GM19438 (cell line): ENCODE data around the gene MMP25.

Source experiments
- ATAC-seq: cut with Tn5 transposase; IDR thresholded peaks from one replicate; pipeline ENCODE4 v1.9.1; 2021; ENCODE audit warnings: low read depth; ENCODE audit not compliant: unreplicated experiment

Gene MMP25

DNA sequence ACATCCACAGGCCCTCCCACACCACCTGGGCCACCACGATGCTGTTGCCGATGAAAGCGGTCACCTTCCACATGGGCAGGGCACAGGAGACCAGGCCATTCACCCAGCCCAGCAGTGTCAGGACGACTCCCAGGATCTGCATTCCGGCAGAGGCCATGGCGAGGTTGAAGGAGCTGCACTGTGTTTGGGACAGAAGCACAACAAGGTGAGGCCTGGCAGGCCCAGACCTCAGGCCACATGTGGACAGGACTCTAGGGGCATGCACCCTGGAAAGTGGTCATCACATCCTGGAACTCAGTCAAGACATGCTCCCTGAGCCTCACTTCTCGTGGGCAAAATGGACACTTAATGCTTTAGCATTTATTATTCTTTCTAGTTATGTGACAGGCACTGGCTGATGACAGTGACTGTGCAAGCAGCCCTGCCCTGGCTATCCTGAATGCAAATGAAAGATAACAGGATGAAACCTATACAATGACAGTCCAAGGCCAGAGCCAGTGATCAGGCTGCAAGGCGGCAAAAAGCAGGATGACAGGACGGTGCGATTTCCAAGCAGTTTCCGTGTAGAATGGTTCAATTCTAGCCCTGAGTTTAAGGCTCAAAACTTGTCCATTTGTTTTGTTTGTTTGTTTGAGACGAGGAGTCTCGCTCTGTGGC, 30.4 kb upstream of the MMP25 start:
- no peak for ATAC-seq

DNA sequence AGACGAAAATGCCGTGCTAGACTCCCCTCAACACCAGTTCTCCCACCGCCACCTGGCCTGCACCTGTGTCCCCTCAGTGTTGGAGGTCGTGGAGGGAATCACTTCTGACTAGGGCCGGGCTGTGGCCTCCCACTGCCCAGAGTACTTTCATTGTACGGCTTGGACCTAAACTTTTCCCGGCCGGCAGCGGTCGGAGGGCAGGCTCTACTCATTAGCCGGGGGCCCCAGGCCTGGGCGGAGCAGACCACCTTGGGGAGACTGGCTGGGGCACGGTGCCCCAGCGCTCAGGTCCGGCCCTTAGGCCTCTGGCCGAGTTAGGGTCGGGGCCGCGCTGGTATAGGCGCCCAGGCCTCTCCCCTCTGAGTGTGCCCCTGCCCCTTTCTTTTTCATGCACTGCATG, 29.0 kb upstream of the MMP25 start:
- ATAC-seq = no peak

DNA sequence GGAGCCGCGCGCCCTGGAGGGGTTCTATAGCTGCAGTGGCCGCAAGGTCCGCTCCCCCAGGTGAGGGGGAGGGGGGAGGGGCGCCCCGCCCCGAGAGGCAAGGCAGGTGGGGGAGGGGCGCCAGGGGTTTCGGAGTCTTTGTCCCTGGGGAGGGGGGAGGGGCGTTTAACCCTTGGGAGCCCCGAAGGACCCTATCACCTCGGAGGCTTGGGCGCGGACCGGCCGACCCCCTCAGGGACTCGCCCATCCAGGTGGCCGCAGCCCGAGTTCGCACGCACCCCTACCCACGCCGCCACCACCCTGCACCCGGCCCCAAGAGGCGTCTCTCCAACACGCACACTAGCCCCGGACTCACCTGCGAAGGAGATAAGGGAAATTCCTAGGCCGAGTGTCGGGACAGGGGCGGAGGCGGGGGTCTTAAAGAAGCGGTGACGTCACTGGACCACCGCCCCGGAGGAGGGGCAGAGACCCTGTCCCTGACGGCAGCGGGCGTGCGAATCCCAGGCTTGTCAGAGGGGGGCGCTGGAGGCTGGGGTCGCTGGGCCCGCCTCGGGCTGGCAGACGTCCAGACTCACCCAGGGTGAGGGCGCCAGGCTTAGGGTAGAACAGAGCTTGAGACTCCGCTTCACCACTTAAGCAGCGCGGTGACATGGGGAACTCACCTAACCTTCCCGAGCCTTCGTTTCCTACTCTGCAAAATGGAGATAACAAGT, 28.4 kb upstream of the MMP25 start, which contains the start of gene CLDN6:
Gene CLDN6 (minus strand): TSS at position 390 of the 713 bp plus-strand sequence. CDS start 2,162 bp downstream, outside the sequence.
- no peak for ATAC-seq

DNA sequence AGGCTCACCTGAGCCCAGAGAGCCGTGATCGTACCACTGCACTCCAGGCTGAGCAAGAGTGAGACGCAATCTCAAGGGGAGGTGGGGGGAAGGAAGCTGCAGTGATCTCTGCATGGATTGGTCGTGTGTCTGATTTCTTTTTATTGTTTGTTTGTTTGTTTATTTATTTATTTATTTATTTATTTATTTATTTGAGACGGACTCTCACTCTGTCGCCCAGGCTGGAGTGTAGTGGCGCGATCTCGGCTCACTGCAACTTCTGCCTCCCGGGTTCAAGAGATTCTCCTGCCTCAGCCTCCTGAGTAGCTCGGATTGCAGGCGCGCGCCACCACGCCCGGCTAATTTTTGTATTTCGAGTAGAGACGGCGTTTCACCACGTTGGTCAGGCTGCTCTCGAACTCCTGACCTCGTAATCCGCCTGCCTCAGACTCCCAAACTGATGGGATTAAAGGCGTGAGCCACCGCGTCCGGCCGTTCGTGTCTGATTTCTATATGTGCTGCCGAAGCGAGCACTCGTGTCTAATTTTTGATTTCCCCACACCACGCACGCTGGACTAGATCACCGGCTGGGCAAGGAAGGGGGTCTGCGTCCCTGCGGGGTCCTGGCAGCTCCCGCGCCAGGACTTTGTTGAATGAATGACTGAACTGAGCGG, 26.6 kb upstream of the MMP25 start:
- ATAC-seq = no peak

- ATAC-seq = no peak
Measured at GRCh38 chr16:3020247-3020603, 26.1 kb upstream of the MMP25 start, which contains the start of gene TNFRSF12A. Gene TNFRSF12A, plus strand, starts transcription at chr16:3020368. Its CDS starts 30 bp downstream, at chr16:3020398.

DNA sequence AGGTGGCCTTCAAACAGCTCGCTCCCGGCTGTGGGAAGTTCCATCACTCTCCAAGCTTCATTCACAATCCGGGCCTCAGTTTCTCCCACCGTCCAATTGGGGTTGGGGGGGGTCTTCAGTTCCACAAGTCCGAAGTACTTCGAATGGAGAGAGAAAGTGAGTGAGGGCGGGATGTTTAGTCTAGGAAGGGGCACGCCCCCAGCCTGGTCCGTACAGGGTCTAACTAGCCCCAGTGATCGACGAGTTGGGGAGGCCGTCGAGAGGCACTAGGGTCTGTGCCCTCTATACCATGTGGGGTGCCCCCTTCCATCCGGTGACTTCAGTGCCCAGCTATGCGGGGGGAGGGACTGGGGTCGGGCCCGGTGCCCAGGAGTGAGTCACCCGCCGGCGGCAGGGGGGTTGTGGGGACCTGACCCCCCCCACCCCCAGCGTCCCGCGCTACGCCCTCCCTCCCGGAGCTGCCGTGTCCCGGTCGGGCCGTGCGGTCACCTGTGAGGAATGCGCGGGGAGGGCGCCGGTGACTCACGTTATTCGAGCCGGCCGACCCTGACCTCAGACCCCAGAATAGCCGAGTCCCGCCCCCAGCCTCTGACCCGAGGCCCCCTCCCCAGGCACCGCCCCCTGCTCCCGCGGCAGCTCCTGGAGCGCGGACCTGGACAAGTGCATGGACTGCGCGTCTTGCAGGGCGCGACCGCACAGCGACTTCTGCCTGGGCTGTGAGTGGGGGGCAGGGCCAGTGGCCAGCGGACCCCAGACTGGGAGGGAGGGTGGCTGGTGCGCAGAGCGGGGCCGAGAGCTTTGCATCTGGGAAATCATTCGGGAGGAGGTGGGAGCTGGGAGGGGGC, 25.5 kb upstream of the MMP25 start:
- no peak for ATAC-seq

DNA sequence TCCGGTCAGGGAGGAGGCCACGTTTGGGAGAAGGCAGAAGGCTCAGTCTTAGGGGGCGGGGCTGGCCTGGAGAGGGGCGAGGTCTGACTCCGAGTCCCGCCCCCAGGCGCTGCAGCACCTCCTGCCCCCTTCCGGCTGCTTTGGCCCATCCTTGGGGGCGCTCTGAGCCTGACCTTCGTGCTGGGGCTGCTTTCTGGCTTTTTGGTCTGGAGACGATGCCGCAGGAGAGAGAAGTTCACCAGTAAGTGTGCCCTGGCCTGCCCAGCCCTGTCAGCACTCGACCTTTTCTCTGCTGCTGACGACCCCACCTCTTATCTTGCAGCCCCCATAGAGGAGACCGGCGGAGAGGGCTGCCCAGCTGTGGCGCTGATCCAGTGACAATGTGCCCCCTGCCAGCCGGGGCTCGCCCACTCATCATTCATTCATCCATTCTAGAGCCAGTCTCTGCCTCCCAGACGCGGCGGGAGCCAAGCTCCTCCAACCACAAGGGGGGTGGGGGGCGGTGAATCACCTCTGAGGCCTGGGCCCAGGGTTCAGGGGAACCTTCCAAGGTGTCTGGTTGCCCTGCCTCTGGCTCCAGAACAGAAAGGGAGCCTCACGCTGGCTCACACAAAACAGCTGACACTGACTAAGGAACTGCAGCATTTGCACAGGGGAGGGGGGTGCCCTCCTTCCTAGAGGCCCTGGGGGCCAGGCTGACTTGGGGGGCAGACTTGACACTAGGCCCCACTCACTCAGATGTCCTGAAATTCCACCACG, 24.7 kb upstream of the MMP25 start:
- no peak for ATAC-seq

GRCh38 chr16:3022208-3022683, 24.1 kb upstream of the MMP25 start:
- ATAC-seq = no peak

- ATAC-seq = no peak
Measured at GRCh38 chr16:3022684-3023414, 23.5 kb upstream of the MMP25 start.

GRCh38 chr16:3023415-3023668, 23.0 kb upstream of the MMP25 start:
- ATAC-seq = no peak

- ATAC-seq = peak; percentile 61
Measured at GRCh38 chr16:3023669-3024478, 22.5 kb upstream of the MMP25 start, which contains the start of the genes HCFC1R1 and THOC6. Gene HCFC1R1, minus strand, starts transcription at chr16:3023942. Its CDS starts 1 bp downstream, at chr16:3023941. Gene THOC6, plus strand, starts transcription at chr16:3024035. Its CDS starts 292 bp downstream, at chr16:3024327.

DNA sequence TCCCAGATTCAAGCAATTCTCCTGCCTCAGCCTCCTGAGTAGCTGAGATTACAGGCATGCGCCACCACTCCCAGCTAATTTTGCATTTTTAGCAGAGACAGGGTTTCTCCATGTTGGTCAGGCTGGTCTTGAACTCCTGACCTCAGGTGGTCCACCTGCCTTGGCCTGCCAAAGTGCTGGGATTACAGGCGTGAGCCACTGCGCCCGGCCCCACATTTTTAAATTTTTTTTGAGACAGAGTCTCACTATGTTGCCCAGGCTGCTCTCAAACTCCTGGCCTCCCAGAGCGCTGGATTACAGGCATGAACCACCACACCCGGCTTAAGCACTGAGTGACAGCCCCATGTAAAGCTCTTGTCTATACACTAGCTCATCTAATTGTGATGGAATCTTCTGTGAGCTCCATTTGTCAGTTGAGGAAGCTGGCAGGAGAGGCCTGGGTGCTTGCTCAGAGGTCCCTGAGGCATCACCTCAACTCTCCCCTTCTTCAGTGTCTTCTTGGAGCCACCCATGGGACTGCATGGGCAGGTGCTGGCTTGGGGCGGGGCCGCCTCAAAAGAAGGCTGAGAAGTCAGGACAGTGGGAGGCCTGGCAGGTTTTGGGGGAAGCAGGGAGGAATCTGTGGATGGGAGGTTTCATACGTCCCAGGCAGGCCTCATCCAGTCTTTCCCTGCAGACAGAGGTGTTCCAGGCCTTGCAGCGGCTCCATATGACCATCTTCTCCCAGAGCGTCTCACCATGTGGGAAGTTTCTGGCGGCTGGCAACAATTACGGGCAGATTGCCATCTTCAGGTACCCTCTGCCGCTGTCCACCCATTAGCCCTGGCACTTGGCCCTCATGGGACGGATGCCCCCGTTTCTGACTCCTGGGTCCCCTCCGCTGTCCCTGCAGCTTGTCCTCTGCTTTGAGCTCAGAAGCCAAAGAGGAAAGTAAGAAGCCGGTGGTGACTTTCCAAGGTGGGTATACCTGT, 21.0 kb upstream of the MMP25 start:
- no peak for ATAC-seq

DNA sequence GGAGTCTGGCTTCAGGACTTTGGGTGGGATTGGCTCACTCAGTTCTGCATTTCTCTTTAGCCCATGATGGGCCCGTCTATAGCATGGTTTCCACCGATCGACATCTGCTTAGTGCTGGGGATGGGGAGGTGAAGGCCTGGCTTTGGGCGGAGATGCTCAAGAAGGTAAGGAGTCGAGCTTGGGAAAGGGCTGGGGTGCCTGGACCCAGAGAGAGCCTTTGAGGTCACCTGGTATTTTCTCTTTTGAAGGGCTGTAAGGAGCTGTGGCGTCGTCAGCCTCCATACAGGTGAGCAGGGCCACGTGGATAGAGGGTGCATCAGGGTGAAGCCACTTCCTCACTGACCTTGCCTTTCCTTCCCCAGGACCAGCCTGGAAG, 20.4 kb upstream of the MMP25 start:
- ATAC-seq = no peak

DNA sequence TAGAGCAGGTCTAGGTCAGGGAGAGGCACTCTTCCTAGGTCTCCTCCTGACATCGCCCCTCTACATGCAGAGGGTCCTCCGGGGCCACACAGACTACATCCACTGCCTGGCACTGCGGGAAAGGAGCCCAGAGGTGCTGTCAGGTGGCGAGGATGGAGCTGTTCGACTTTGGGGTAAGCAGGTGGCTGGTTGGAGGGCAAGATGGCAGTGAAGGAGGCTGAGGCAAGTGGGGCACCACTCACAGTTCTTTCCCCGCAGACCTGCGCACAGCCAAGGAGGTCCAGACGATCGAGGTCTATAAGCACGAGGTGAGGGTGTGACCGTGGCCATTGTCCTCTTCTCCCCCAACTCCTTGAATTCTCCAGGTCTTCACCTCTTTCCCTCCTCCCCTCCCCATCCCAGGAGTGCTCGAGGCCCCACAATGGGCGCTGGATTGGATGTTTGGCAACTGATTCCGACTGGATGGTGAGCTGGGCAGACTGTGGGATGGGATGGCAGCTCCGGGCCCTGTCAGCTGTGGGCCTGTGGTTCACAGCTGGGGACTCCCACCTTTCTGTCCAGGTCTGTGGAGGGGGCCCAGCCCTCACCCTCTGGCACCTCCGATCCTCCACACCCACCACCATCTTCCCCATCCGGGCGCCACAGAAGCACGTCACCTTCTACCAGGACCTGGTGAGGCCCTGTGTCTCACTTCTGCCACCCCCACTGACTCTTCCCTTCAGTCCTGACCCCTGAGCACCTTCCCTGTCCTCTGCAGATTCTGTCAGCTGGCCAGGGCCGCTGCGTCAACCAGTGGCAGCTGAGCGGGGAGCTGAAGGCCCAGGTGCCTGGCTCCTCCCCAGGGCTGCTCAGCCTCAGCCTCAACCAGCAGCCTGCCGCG, 19.5 kb upstream of the MMP25 start:
- ATAC-seq = no peak

GRCh38 chr16:3027489-3027795, 18.9 kb upstream of the MMP25 start:
- ATAC-seq = no peak

DNA sequence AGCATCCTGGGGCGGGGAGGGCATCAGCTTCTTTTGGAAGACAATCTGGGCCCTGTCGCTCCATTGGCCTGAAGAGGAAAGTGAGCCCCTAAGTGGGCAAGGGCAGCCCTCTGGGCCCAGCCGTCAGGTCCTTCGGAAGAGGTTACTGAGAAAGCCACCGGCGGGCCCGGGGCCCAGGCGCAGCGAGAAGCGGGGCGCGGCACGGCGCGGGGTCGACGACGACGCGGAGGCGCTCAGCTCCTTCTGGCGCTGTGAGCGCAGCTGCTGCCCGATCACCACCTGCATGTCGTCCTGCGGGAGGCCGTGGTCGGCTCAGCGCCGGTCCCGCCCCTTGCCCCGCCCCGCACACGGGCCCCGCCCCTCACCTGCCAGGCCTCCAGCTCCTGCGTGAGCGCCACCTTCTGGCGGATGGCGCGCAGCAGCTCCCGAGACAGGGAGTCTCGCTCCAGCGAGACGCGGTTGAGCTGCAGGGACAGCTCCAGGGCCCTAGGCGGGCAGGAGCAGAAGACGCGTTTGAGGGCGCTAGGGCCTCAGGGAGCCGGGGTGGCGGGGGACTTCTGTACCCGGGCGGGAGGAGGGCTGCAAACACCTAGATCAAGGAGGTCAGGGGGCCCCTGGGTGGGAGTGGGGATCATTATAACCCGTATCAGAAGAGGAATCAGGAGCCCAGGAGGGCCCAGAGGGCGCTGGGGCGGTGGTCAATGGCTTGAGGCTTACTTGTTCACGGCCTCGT, 18.2 kb upstream of the MMP25 start:
- peak; percentile 38 for ATAC-seq
